HL-60 (cell line): ENCODE measurements around the gene ASB7.

Source experiments
- CTCF ChIP-seq: IDR thresholded peaks from one replicate; pipeline ENCODE4 v1.5.1; 2011; ENCODE audit warnings: low read length, control low read depth, inconsistent platforms; ENCODE audit not compliant: insufficient read depth
- POLR2AphosphoS5 ChIP-seq: IDR thresholded peaks from 2 replicates; pipeline ENCODE4 v1.6.1; 2012; ENCODE audit warnings: low read depth

GRCh38 chr15:100683434-100683833, 81.0 kb downstream of the ASB7 start:
- TF ChIP-seq CTCF (no peak), POLR2AphosphoS5 (no peak)
